Tibial artery (tissue), 4 donors: Measurements from ENCODE around the gene ATE1.

Experiments
- DNase-seq, 2 donors: peaks; one replicate each; pipeline ENCODE4 v3.0.0-alpha.2; 2019
- H3K27ac ChIP-seq, 2 donors: fragments of 200-600 bp; sonication (generic) in 1 of 2; 1 replicate in 1 of 2; 2 replicates in 1 of 2; pipeline ENCODE4 v1.5.1; 2018 to 2019; ENCODE audit warnings: mild to moderate bottlenecking in 1 of 2
- H3K27me3 ChIP-seq, 2 donors: fragments of 200-600 bp; sonication (generic) in 1 of 2; one replicate each; pipeline versions ENCODE4 v1.5.1 to v1.6.0; 2016 to 2019
- H3K36me3 ChIP-seq, 3 donors: fragments of 200-600 bp; sonication (generic) in 2 of 3; one replicate each; pipeline ENCODE4 v1.5.1; 2016 to 2019; ENCODE audit warnings: mild to moderate bottlenecking in 2 of 3
- H3K4me1 ChIP-seq, 4 donors: fragments of 200-600 bp; sonication (generic) in 2 of 4; 1 replicate in 3 of 4; 2 replicates in 1 of 4; pipeline ENCODE4 v1.5.1; 2016 to 2019
- H3K4me3 ChIP-seq, 2 donors: fragments of 200-600 bp; sonication (generic) in 1 of 2; 1 replicate in 1 of 2; 2 replicates in 1 of 2; pipeline ENCODE4 v1.5.1; 2018 to 2019; ENCODE audit warnings: mild to moderate bottlenecking in 2 of 2
- H3K9me3 ChIP-seq, 3 donors: fragments of 200-600 bp; sonication (generic) in 1 of 3; one replicate each; pipeline ENCODE4 v1.5.1; 2016 to 2019
- intact Hi-C: fragments of 100-400 bp; cut with DNase I; formaldehyde crosslinking; loops from one replicate; pipeline ENCODE4 v1.15.0; 2023; ENCODE audit warnings: low total_unique reads
- TF ChIP-seq, protein P1 (sequence below), 2 experiments: fragments of 200-600 bp in 1 of 2; fragments of 450-650 bp in 1 of 2; IDR thresholded peaks; one replicate each; pipeline ENCODE4 v1.5.1; 2017 to 2019; ENCODE audit warnings: antibody characterized with exemption in 2 of 2, mild to moderate bottlenecking in 1 of 2, moderate library complexity in 1 of 2

ATE1 gene

DNA sequence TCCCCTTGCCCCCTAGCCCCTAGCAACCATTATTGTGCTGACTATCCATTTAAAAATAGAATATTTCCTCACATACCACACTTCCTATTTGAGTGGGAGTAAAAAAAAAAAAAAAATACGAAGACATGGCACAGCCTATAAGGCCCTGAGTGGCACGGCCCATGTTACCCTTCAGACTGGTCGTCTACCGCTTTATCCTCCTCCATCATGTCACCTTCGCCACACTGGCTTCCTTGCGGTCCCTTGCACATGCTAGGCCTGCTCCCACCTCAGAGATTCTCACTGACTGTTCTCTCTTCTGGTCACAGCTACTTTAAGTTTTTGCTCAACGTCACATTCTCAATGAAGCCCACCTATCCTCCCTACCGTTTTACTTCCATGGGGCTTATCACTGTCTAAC, 130.3 kb downstream of the ATE1 start:
- no peak for DNase-seq
- TF ChIP-seq, protein P1, sequence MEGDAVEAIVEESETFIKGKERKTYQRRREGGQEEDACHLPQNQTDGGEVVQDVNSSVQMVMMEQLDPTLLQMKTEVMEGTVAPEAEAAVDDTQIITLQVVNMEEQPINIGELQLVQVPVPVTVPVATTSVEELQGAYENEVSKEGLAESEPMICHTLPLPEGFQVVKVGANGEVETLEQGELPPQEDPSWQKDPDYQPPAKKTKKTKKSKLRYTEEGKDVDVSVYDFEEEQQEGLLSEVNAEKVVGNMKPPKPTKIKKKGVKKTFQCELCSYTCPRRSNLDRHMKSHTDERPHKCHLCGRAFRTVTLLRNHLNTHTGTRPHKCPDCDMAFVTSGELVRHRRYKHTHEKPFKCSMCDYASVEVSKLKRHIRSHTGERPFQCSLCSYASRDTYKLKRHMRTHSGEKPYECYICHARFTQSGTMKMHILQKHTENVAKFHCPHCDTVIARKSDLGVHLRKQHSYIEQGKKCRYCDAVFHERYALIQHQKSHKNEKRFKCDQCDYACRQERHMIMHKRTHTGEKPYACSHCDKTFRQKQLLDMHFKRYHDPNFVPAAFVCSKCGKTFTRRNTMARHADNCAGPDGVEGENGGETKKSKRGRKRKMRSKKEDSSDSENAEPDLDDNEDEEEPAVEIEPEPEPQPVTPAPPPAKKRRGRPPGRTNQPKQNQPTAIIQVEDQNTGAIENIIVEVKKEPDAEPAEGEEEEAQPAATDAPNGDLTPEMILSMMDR (IDR thresholded peaks at IDR 0.05) = no peak
- Histone ChIP-seq H3K27ac (no peak overlapping the region), H3K4me3 (no peak overlapping the region), H3K9me3 (no peaks in the 10 kb centered on the region), H3K36me3 (no peaks in the 10 kb centered on the region), H3K27me3 (no peaks in the 10 kb centered on the region), H3K4me1 (no peaks in the 10 kb centered on the region)
- intact Hi-C loops = no loop called here

DNA sequence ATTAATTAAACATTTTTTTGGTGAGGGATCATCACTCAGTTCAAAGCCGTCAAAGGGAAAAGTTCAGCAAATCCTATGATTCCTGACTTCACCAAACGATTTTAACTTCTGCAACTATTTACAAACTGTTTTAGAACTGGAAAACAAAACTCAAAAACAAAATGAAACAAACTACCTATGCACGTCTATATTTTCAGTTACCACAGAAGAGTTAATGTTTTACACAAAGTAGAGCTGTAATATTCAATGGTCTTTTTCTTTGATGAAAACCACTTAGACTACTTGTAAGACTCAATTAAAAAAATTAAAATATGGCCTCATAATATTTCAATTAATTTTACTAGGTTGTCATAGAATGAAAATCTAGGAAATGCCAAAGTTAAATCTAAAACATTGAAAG, 131.5 kb downstream of the ATE1 start:
- no peaks in the 10 kb centered on the region for H3K27me3 ChIP-seq
- H3K9me3 ChIP-seq = no peaks in the 10 kb centered on the region
- no peak overlapping the region for H3K27ac ChIP-seq
- no peak overlapping the region for H3K4me3 ChIP-seq
- no peaks in the 10 kb centered on the region for H3K4me1 ChIP-seq
- intact Hi-C loops = no loop called here
- DNase-seq = no peak
- H3K36me3 ChIP-seq = no peaks in the 10 kb centered on the region
- TF ChIP-seq, protein P1 (IDR thresholded peaks at IDR 0.05) = no peak

DNA sequence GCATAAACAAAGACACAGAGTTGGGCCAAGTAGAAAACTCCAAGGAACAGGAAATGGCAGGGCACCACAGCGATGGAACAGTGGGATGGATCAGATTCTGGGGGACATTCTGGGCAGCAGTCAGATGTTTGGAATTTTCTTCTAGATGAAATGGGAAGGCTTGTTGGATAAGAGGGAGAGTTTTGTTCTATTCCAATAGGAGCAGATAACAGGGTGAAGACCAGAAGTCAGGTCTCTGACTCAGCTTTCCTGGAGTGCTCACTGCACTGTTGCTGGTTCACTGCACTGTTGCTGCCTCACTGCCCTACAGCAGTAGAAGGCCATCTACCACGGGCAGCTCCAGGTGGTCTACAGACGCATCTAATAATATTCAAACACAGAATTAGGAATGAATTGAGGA, 135.6 kb downstream of the ATE1 start:
- TF ChIP-seq, protein P1 (IDR thresholded peaks at IDR 0.05) = no peak
- Histone ChIP-seq H3K27me3 (no peaks in the 10 kb centered on the region), H3K4me3 (no peak overlapping the region), H3K9me3 (no peaks in the 10 kb centered on the region), H3K36me3 (peaks cover 5 to 19% (median 5%) of the 10 kb centered on the region in 3 donors), H3K27ac (no peak overlapping the region), H3K4me1 (no peaks in the 10 kb centered on the region)
- intact Hi-C loops = no loop called here
- no peak for DNase-seq

DNA sequence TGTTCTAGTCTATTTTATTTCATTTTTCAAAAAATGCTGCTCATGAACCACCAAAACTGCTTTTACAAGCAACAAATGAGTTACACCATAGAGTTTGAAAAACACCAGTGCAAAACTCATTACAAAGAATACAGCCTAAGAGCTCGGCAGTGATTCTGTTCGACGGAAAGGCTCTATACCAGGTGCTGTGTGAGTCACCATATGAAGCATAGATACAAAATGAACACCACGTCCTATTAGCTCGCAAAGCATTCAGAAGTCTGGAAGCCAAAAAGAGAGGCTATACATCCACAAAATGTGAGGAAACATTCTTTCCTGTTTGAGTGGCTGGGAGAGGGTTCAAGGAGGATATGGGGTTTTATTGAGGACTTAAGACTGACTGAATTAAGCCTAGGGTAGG, 136.1 kb downstream of the ATE1 start:
- TF ChIP-seq, protein P1 (IDR thresholded peaks at IDR 0.05) = no peak
- Histone ChIP-seq H3K27ac (no peak overlapping the region), H3K27me3 (no peaks in the 10 kb centered on the region), H3K4me1 (no peaks in the 10 kb centered on the region), H3K36me3 (peaks cover 5 to 19% (median 5%) of the 10 kb centered on the region in 3 donors), H3K9me3 (no peaks in the 10 kb centered on the region), H3K4me3 (no peak overlapping the region)
- DNase-seq = no peak
- intact Hi-C loops = no loop called here

DNA sequence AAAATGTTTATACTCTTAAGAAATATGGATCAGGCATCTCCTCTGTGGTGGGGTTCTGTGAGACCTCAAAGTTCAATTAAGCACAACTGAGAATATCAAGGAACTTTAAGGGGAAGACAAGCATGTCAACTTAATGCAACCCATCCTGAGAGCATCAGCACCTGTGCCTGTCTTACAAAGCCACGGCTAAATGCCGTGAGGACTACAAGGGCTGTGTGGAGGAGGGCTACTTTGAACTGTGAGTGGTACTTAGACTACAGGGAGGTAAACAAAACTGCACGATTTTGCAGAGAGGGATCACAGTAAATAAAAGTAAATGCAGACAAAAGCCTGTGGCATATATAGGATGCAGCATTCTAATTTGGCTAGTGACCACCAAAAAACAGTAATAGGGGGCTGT, 139.1 kb downstream of the ATE1 start:
- DNase-seq = no peak
- Histone ChIP-seq H3K27ac (no peak overlapping the region), H3K9me3 (no peaks in the 10 kb centered on the region), H3K27me3 (no peaks in the 10 kb centered on the region), H3K4me1 (no peaks in the 10 kb centered on the region), H3K4me3 (no peak overlapping the region), H3K36me3 (peaks cover 5 to 19% (median 5%) of the 10 kb centered on the region in 3 donors)
- TF ChIP-seq, protein P1 (IDR thresholded peaks at IDR 0.05) = no peak
- intact Hi-C loops = no loop called here

DNA sequence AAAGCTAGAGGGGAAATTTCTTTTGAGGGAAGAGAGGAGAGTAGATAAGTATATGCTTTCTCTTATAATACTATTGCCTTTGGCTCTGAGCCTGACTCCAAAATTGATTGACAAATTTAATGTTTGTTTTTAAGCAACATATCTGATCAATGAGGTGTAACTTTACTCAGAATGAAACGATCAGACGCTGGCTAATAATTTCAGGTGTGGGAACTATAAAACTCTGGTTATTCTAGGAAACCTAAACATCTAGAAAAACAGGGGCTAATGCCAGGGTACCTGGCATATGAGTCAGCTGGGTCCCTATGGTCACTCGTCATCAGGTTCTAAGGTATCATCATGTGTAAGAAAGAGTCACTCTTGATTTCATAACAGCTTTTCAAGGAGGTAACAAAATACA, 139.7 kb downstream of the ATE1 start:
- no peaks in the 10 kb centered on the region for H3K4me1 ChIP-seq
- H3K27ac ChIP-seq = no peak overlapping the region
- no peak for DNase-seq
- peaks cover 5 to 19% (median 5%) of the 10 kb centered on the region in 3 donors for H3K36me3 ChIP-seq
- TF ChIP-seq, protein P1 (IDR thresholded peaks at IDR 0.05) = no peak
- H3K27me3 ChIP-seq = no peaks in the 10 kb centered on the region
- intact Hi-C loops = no loop called here
- no peak overlapping the region for H3K4me3 ChIP-seq
- H3K9me3 ChIP-seq = no peaks in the 10 kb centered on the region
